RWPE2 (cell line): ENCODE measurements around the gene ITGA2.

Experiments used
- ATAC-seq: fragments of 200-7000 bp; cut with Tn5 transposase; 3 replicates; pipeline ENCODE4 v1.9.1; 2021; ENCODE audit warnings: low read depth
- DNase-seq: peaks from one replicate; pipeline ENCODE4 v3.0.0-alpha.2; 2020; ENCODE audit warnings: low spot score
- H3K27ac ChIP-seq: fragments of 450-650 bp; 2 replicates; pipeline ENCODE4 v1.5.1; 2017; ENCODE audit warnings: mild to moderate bottlenecking; ENCODE audit not compliant: poor library complexity, severe bottlenecking
- H3K27me3 ChIP-seq: fragments of 250-450 bp; sonication (Bioruptor Pico); 2 replicates; pipeline ENCODE4 v1.5.1; 2021; ENCODE audit warnings: mild to moderate bottlenecking, moderate library complexity; ENCODE audit not compliant: insufficient read depth, poor library complexity, severe bottlenecking
- H3K36me3 ChIP-seq: fragments of 250-450 bp; sonication (Bioruptor Pico); 2 replicates; pipeline ENCODE4 v1.5.1; 2020; ENCODE audit warnings: low read depth, mild to moderate bottlenecking, moderate library complexity
- H3K4me1 ChIP-seq: fragments of 250-450 bp; sonication (Bioruptor Pico); 2 replicates; pipeline ENCODE4 v1.5.1; 2021; ENCODE audit warnings: mild to moderate bottlenecking, moderate library complexity; ENCODE audit not compliant: insufficient read depth, poor library complexity, severe bottlenecking
- H3K4me3 ChIP-seq: fragments of 250-450 bp; sonication (Bioruptor Pico); 2 replicates; pipeline ENCODE4 v1.5.1; 2021; ENCODE audit warnings: mild to moderate bottlenecking, moderate library complexity; ENCODE audit not compliant: severe bottlenecking
- H3K9me3 ChIP-seq: fragments of 250-450 bp; sonication (Bioruptor Pico); 2 replicates; pipeline ENCODE4 v1.5.1; 2021; ENCODE audit warnings: mild to moderate bottlenecking, moderate library complexity; ENCODE audit not compliant: severe bottlenecking
- TF ChIP-seq, protein P1 (sequence below): fragments of 450-650 bp; IDR thresholded peaks from one replicate; pipeline ENCODE4 v1.5.1; 2017; ENCODE audit warnings: mild to moderate bottlenecking, moderate library complexity; ENCODE audit not compliant: poor library complexity, severe bottlenecking

ITGA2 gene

DNA sequence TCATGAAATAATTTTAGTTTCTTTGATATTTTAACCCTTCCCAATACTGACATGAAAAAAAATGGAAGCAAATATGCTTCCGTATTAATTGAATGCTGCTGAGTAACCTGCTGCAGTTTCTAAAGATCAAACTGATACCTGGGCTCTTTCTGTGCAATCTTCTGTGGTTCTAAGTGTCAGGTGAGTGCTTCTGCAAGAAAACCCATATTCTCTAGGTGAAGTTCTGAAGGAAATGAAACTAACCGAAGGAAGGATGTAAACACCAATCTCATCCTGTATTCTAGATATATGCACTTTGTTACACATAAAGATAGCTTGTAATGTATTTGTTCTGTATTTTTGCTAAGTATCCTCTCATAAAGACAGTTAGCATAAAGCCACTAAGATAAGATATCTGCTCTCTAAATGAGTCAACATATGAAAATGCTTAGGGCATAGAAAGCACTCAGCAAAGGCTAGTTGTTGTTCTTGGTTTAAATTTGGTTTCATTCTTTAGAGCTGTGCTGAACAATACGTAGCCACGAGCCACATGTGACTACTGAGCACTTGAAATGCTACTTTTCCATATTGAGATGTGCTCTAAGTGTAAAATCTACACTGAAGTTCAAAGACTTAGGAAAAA, 52.0 kb downstream of the ITGA2 start:
- H3K4me3 ChIP-seq, result no peak overlapping the region
- no peaks in the 10 kb centered on the region for H3K27me3 ChIP-seq
- H3K27ac ChIP-seq, result peak overlapping the region; percentile 92
- TF ChIP-seq, protein P1, sequence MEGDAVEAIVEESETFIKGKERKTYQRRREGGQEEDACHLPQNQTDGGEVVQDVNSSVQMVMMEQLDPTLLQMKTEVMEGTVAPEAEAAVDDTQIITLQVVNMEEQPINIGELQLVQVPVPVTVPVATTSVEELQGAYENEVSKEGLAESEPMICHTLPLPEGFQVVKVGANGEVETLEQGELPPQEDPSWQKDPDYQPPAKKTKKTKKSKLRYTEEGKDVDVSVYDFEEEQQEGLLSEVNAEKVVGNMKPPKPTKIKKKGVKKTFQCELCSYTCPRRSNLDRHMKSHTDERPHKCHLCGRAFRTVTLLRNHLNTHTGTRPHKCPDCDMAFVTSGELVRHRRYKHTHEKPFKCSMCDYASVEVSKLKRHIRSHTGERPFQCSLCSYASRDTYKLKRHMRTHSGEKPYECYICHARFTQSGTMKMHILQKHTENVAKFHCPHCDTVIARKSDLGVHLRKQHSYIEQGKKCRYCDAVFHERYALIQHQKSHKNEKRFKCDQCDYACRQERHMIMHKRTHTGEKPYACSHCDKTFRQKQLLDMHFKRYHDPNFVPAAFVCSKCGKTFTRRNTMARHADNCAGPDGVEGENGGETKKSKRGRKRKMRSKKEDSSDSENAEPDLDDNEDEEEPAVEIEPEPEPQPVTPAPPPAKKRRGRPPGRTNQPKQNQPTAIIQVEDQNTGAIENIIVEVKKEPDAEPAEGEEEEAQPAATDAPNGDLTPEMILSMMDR, result no peak
- H3K9me3 ChIP-seq, result no peaks in the 10 kb centered on the region
- no peak for ATAC-seq
- no peak for DNase-seq
- peaks cover 49% of the 10 kb centered on the region for H3K4me1 ChIP-seq
- peaks cover 41% of the 10 kb centered on the region for H3K36me3 ChIP-seq

DNA sequence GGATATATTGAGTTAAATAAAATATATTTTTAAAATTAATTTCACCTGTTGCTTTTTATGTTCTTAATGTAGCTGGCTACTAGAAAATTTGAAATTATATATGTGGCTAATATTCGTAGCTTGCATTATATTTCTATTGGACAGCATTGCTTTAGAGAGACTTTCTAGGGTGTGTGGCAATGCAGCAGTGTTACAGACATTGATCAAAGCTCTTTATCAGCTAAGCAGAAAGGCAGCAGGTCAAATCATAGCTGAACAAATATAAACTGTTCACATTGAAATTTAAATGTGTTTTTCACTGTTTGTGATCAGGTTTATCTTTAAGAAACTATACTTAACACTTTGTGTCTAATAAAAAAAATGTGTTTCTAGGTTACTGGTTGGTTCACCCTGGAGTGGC, 52.6 kb downstream of the ITGA2 start:
- H3K4me3 ChIP-seq, result no peak overlapping the region
- TF ChIP-seq, protein P1, result no peak
- no peak for ATAC-seq
- DNase-seq, result no peak
- H3K4me1 ChIP-seq, result peaks cover 43% of the 10 kb centered on the region
- H3K36me3 ChIP-seq, result peaks cover 42% of the 10 kb centered on the region
- H3K9me3 ChIP-seq, result no peaks in the 10 kb centered on the region
- H3K27ac ChIP-seq, result no peak overlapping the region
- H3K27me3 ChIP-seq, result no peaks in the 10 kb centered on the region

DNA sequence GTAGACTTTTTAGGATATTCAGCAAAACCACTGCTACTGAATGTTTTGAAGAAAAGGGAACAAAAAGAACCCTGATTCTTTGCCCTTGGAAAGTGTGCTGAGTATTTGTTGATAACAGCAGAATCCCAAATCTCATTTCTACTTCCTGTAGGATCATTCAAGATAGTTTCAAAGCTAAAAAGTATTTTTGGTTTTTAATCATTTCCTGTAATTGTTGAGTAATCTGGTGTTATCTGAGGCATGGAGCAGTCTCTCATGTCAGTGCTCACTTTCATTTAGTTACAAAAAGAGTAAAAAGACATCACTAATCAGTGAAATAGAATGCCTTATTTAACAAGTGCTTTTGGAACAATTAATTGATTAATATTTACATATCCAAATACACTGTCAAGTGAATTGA, 56.1 kb downstream of the ITGA2 start:
- DNase-seq (no peak), ATAC-seq (no peak)
- Histone ChIP-seq H3K27ac (peak overlapping the region; percentile 2), H3K9me3 (no peaks in the 10 kb centered on the region), H3K4me3 (no peak overlapping the region), H3K27me3 (no peaks in the 10 kb centered on the region), H3K36me3 (peaks cover 65% of the 10 kb centered on the region), H3K4me1 (peaks cover 13% of the 10 kb centered on the region)
- TF ChIP-seq, protein P1, result no peak

DNA sequence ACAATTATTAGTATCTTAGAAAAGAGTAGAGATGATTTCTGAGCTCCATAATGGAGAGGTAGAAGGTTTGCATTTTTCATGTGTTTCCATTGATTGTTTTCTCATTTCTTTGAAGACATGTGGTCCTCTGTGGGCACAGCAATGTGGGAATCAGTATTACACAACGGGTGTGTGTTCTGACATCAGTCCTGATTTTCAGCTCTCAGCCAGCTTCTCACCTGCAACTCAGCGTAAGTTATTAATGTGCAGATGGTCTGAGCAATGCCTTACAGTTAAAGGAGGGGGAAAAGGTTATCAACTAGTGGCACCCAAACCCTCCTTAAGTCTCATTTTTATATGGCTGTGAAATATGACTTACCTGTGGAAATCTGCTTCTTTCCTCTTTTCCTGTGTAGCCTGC, 59.1 kb downstream of the ITGA2 start:
- TF ChIP-seq, protein P1, result no peak
- H3K9me3 ChIP-seq, result no peaks in the 10 kb centered on the region
- ATAC-seq (no peak), DNase-seq (no peak)
- no peaks in the 10 kb centered on the region for H3K27me3 ChIP-seq
- H3K4me1 ChIP-seq, result peaks cover 10% of the 10 kb centered on the region
- H3K36me3 ChIP-seq, result peaks cover 79% of the 10 kb centered on the region
- no peak overlapping the region for H3K4me3 ChIP-seq
- H3K27ac ChIP-seq, result no peak overlapping the region

DNA sequence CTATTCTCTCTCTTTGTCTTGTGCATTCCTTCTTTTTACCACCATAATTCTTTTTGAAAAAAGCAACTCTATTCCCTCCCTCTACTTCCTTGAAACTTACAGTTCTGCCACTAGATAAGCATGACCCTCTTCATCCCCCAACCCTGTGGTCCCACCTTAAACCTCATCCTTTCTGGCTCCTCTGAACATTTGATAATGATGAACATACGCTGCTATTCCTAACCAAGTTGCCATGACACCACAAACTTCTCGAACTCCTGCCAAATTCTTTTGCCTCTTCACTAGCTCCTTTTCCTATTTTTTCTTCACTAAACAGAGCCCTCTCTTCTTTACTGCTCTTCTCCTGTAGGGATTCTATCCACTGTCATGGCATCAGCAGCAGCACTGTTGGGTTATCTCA, 63.3 kb downstream of the ITGA2 start:
- Histone ChIP-seq H3K27me3 (no peaks in the 10 kb centered on the region), H3K27ac (no peak overlapping the region), H3K4me1 (no peaks in the 10 kb centered on the region), H3K9me3 (no peaks in the 10 kb centered on the region), H3K36me3 (peaks cover 93% of the 10 kb centered on the region), H3K4me3 (no peak overlapping the region)
- DNase-seq (no peak), ATAC-seq (no peak)
- TF ChIP-seq, protein P1, result no peak
